CD4-positive, alpha-beta T cell (primary cell): ENCODE measurements around the gene GNB2. TPM values are rescaled to one million over a fixed set of nuclear protein-coding genes. Genes with fewer than 3 reads are reported as not detected.

Experiments
- ATAC-seq: fragments of 200-7000 bp; cut with Tn5 transposase; one replicate; pipeline ENCODE4 v1.10.0; 2022; ENCODE audit warnings: mild to moderate bottlenecking; ENCODE audit not compliant: poor library complexity
- CTCF ChIA-PET: fragments of 350-600 bp; sonication (Branson Sonifier 250); formaldehyde crosslinking; loops from one replicate; lab custom pipeline; 2021; ENCODE audit warnings: antibody characterized with exemption, inconsistent platforms; lab: Charles Lee
- POLR2A ChIA-PET: fragments of 350-600 bp; sonication (Branson Sonifier 250); formaldehyde crosslinking; loops from one replicate; lab custom pipeline; 2021; ENCODE audit warnings: antibody characterized with exemption, inconsistent platforms; lab: Charles Lee
- DNase-seq, 14 experiments: peaks; one replicate each; pipeline ENCODE4 v3.0.0-alpha.2; 2013 to 2020; ENCODE audit warnings: mixed read lengths in 2 of 14
- H3K27ac ChIP-seq, 2 donors: one replicate each; pipeline versions ENCODE4 v1.5.1 to v1.7.0; 2013; ENCODE audit warnings: low read length in 2 of 2, low read depth in 1 of 2, mild to moderate bottlenecking in 1 of 2
- H3K27me3 ChIP-seq, 2 experiments: 1 replicate in 1 of 2; 2 replicates in 1 of 2; pipeline versions ENCODE4 v1.6.1 to v1.7.0; 2013; ENCODE audit warnings: low read length in 2 of 2, control low read depth in 1 of 2, mild to moderate bottlenecking in 1 of 2, moderate library complexity in 1 of 2; ENCODE audit not compliant: insufficient read depth in 2 of 2, control insufficient read depth in 1 of 2
- H3K36me3 ChIP-seq: one replicate; pipeline ENCODE4 v1.6.1; 2013; ENCODE audit warnings: low read length, control low read depth; ENCODE audit not compliant: insufficient read depth
- H3K4me1 ChIP-seq: one replicate; pipeline ENCODE4 v1.6.1; 2013; ENCODE audit warnings: low read length, control low read depth; ENCODE audit not compliant: insufficient read depth
- H3K4me3 ChIP-seq: one replicate; pipeline ENCODE4 v1.5.1; 2013; ENCODE audit warnings: mild to moderate bottlenecking, low read length, moderate library complexity
- H3K9me3 ChIP-seq, 2 experiments: 1 replicate in 1 of 2; 2 replicates in 1 of 2; pipeline versions ENCODE4 v1.6.1 to v1.7.0; 2013; ENCODE audit warnings: low read length in 2 of 2, mild to moderate bottlenecking in 2 of 2, control low read depth in 1 of 2, moderate library complexity in 1 of 2; ENCODE audit not compliant: control insufficient read depth in 1 of 2, insufficient read depth in 1 of 2
- H3K27ac Mint-ChIP-seq: one replicate; pipeline ENCODE4 v1.8.0; 2020; ENCODE audit warnings: mixed read lengths
- H3K27me3 Mint-ChIP-seq: one replicate; pipeline ENCODE4 v1.8.0; 2021; ENCODE audit warnings: mixed read lengths
- H3K36me3 Mint-ChIP-seq: one replicate; pipeline ENCODE4 v1.8.0; 2021; ENCODE audit warnings: low read depth, mixed read lengths
- H3K4me1 Mint-ChIP-seq: one replicate; pipeline ENCODE4 v1.8.0; 2021; ENCODE audit warnings: low read depth, mixed read lengths
- H3K4me3 Mint-ChIP-seq: one replicate; pipeline ENCODE4 v1.8.0; 2020; ENCODE audit warnings: mild to moderate bottlenecking, mixed read lengths
- H3K9me3 Mint-ChIP-seq: one replicate; pipeline ENCODE4 v1.8.0; 2020; ENCODE audit warnings: mixed read lengths
- intact Hi-C, 2 experiments: fragments of 100-400 bp; cut with DNase I in 1 of 2; cut with micrococcal nuclease in 1 of 2; formaldehyde crosslinking; loops; one replicate each; pipeline versions ENCODE4 v1.15.1 to v1.9.0; 2023 to 2025; cut with DNase I, micrococcal nuclease
- total RNA-seq, 174 experiments: library from RNA in 2 of 174; stranded (reverse) in 2 of 174; gene quantifications; one replicate each; pipeline ENCODE4 v1.2.3 and lab custom pipeline; 2021 to 2026
- TF ChIP-seq, protein P1 (sequence below): fragments of 200-600 bp; IDR thresholded peaks from one replicate; pipeline ENCODE4 v1.8.0; 2022; ENCODE audit warnings: antibody characterized with exemption, mild to moderate bottlenecking

GNB2 gene
- total RNA-seq, 2 experiments from 2014 or later: 87.8 to 91.9 TPM

GRCh38 chr7:100691676-100692577 is 18.4 kb downstream of the GNB2 start:
- Histone ChIP-seq H3K9me3 (no peaks in the 10 kb centered on the region), H3K4me3 (peak overlapping the region; percentile 75), H3K36me3 (peaks cover 34% of the 10 kb centered on the region), H3K4me1 (peaks cover 62% of the 10 kb centered on the region), H3K27ac (no peak overlapping the region), H3K27me3 (no peaks in the 10 kb centered on the region)
- intact Hi-C loops: loop anchor here (1.0 to 5.0 kb wide), 7 partner anchors 15 to 210 kb away; partner anchors contain the start of genes MOSPD3 (in 1 of the 2) and NYAP1 (in 1 of the 2)
- TF ChIP-seq, protein P1, sequence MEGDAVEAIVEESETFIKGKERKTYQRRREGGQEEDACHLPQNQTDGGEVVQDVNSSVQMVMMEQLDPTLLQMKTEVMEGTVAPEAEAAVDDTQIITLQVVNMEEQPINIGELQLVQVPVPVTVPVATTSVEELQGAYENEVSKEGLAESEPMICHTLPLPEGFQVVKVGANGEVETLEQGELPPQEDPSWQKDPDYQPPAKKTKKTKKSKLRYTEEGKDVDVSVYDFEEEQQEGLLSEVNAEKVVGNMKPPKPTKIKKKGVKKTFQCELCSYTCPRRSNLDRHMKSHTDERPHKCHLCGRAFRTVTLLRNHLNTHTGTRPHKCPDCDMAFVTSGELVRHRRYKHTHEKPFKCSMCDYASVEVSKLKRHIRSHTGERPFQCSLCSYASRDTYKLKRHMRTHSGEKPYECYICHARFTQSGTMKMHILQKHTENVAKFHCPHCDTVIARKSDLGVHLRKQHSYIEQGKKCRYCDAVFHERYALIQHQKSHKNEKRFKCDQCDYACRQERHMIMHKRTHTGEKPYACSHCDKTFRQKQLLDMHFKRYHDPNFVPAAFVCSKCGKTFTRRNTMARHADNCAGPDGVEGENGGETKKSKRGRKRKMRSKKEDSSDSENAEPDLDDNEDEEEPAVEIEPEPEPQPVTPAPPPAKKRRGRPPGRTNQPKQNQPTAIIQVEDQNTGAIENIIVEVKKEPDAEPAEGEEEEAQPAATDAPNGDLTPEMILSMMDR: peak; percentile 87
- ATAC-seq (peak; percentile 77), DNase-seq (peak; percentile 71 to 91 (median 79))
- CTCF ChIA-PET: interaction anchor here (0.6 to 6.6 kb wide), 14 partner anchors 10 to 162 kb away, joined by 3 to 59 read pairs (median 6); partner anchors contain the start of genes MOSPD3 and POP7
- H3K4me1 Mint-ChIP-seq: peaks cover 34% of the 10 kb centered on the region
- POLR2A ChIA-PET: interaction anchor here (0.6 to 5.8 kb wide), 11 partner anchors 8 to 1813 kb away, joined by 3 to 47 read pairs (median 3); partner anchors contain the start of genes FBXO24, LRCH4, POP7 and TRRAP
- peaks cover 28% of the 10 kb centered on the region for H3K36me3 Mint-ChIP-seq
- no peaks in the 10 kb centered on the region for H3K9me3 Mint-ChIP-seq
- no peaks in the 10 kb centered on the region for H3K27me3 Mint-ChIP-seq
- peak overlapping the region; percentile 97 for H3K4me3 Mint-ChIP-seq
- peak overlapping the region; percentile 85 for H3K27ac Mint-ChIP-seq

DNA sequence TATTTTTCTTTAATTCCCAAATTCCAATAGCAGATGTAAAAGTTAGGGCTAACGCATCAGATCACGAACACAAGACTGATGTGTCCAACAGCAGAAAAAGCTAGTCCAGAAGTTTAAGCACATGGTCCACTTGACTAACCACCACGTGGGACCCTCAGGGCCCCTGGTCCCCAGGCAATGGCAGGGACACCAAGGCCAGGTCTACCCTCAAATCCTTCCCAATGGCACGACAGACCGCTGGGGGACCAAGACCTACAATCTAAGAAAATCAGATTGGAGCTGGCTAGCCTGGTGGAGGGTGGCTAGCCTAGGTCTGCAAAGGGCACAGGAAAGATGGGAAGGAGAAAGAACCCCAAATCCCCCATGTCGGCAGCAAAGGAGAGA is 19.0 kb downstream of the GNB2 start:
- Mint-ChIP-seq H3K27ac (peak overlapping the region; percentile 85), H3K4me3 (peak overlapping the region; percentile 97), H3K27me3 (no peaks in the 10 kb centered on the region), H3K9me3 (no peaks in the 10 kb centered on the region), H3K36me3 (peaks cover 26% of the 10 kb centered on the region), H3K4me1 (peaks cover 34% of the 10 kb centered on the region)
- TF ChIP-seq, protein P1: no peak
- H3K36me3 ChIP-seq: peaks cover 27% of the 10 kb centered on the region
- H3K4me3 ChIP-seq: peak overlapping the region; percentile 75
- CTCF ChIA-PET: interaction anchor here (0.8 to 6.6 kb wide), 10 partner anchors 10 to 133 kb away, joined by 3 to 59 read pairs (median 8); partner anchors contain the start of genes MOSPD3 and POP7
- intact Hi-C loops: loop anchor here (2.0 to 5.0 kb wide), 3 partner anchors 66 to 210 kb away; partner anchors contain the start of genes MOSPD3 (in 1 of the 2) and NYAP1 (in 1 of the 2)
- no peaks in the 10 kb centered on the region for H3K27me3 ChIP-seq
- H3K4me1 ChIP-seq: peaks cover 62% of the 10 kb centered on the region
- no peaks in the 10 kb centered on the region for H3K9me3 ChIP-seq
- no peak overlapping the region for H3K27ac ChIP-seq
- POLR2A ChIA-PET: interaction anchor here (0.6 to 5.8 kb wide), 8 partner anchors 8 to 1814 kb away, joined by 3 to 47 read pairs (median 11); partner anchors contain the start of genes FBXO24, LRCH4, POP7 and TRRAP
- ATAC-seq (no peak), DNase-seq (peak in 1 of 14 experiments; percentile 28)
